HCT116 (cell line): ENCODE results near the gene ATP6V1E1. TPM values are rescaled to one million over a fixed set of nuclear protein-coding genes. Genes with fewer than 3 reads are reported as not detected.

Experiments
- ATAC-seq: fragments of 200-7000 bp; cut with Tn5 transposase; 2 replicates; pipeline ENCODE4 v1.9.1; 2020; ENCODE audit warnings: mild to moderate bottlenecking, moderate library complexity
- BruUV-seq: library from RNA; stranded (reverse); fragments of 400-500 nt; replicated peaks from 2 replicates; lab custom pipeline; 2021; lab: Mats Ljungman, UMichigan
- CTCF ChIA-PET: fragments of 300-600 bp; sonication (Branson Sonifier 250); formaldehyde crosslinking; loops from one replicate; lab custom pipeline; 2021; ENCODE audit warnings: antibody characterized with exemption; lab: Charles Lee
- POLR2A ChIA-PET: fragments of 300-600, 350-600 bp; sonication (Branson Sonifier 250); formaldehyde crosslinking; loops from one replicate; lab custom pipeline; 2021; ENCODE audit warnings: antibody characterized with exemption; lab: Charles Lee
- RAD21 ChIA-PET, 2 experiments: fragments of 300-600 bp; sonication (Branson Sonifier 250); formaldehyde crosslinking; loops; one replicate each; lab custom pipeline; 2023; ENCODE audit warnings: low total read pairs in 2 of 2; ENCODE audit not compliant: uncharacterized antibody in 2 of 2, unreplicated experiment in 2 of 2, low non-redundant PET in 1 of 2; lab: Charles Lee
- DNase-seq: peaks from one replicate; pipeline ENCODE4 v3.0.0-alpha.2; 2010; ENCODE audit warnings: low read depth, low spot score
- H2AFZ ChIP-seq: fragments of 200-600 bp; shearing (Covaris generic), sonication (generic); 2 replicates; pipeline ENCODE4 v1.6.1; 2017; ENCODE audit warnings: low read depth, mixed run types, mixed read lengths, antibody characterized with exemption, low read length; ENCODE audit not compliant: poor library complexity, severe bottlenecking
- H3K27ac ChIP-seq: 2 replicates; pipeline ENCODE4 v1.5.1; 2012; ENCODE audit warnings: low read depth, low read length
- H3K27me3 ChIP-seq: fragments of 200-600 bp; sonication (generic); 2 replicates; pipeline ENCODE4 v1.6.1; 2016; ENCODE audit warnings: mixed run types, low read length, mixed read lengths; ENCODE audit not compliant: insufficient read depth
- H3K36me3 ChIP-seq, 2 experiments: fragments of 200-500 bp in 1 of 2; fragments of 200-600 bp in 1 of 2; sonication (Bioruptor generic) in 1 of 2; sonication (generic) in 1 of 2; 2 replicates each; pipeline versions ENCODE4 v1.5.1 to v1.6.1; 2014 to 2016; ENCODE audit warnings: low read length in 2 of 2, inconsistent platforms in 1 of 2, mixed read lengths in 1 of 2, mixed run types in 1 of 2; ENCODE audit not compliant: insufficient read depth in 2 of 2, control insufficient read depth in 1 of 2
- H3K4me1 ChIP-seq, 2 experiments: fragments of 200-600 bp in 1 of 2; sonication (generic) in 1 of 2; 2 replicates each; pipeline versions ENCODE4 v1.5.1 to v1.6.1; 2012 to 2017; ENCODE audit warnings: low read length in 2 of 2, inconsistent platforms in 1 of 2, mild to moderate bottlenecking in 1 of 2, mixed read lengths in 1 of 2, mixed run types in 1 of 2, moderate library complexity in 1 of 2; ENCODE audit not compliant: insufficient read depth in 2 of 2, control insufficient read depth in 1 of 2
- H3K4me2 ChIP-seq: fragments of 200-600 bp; sonication (generic); 2 replicates; pipeline ENCODE4 v1.6.1; 2017; ENCODE audit warnings: mixed run types, low read length, mixed read lengths
- H3K4me3 ChIP-seq, 2 experiments: fragments of 200-600 bp in 1 of 2; sonication (generic) in 1 of 2; replicated peaks in 1 of 2; 2 replicates each; pipeline ENCODE4 v1.5.1; 2011 to 2016; ENCODE audit warnings: low read length in 2 of 2, control low read depth in 1 of 2, low read depth in 1 of 2, mild to moderate bottlenecking in 1 of 2, mixed read lengths in 1 of 2, mixed run types in 1 of 2
- H3K79me2 ChIP-seq: fragments of 200-600 bp; sonication (generic); 2 replicates; pipeline ENCODE4 v1.6.1; 2017; ENCODE audit warnings: mild to moderate bottlenecking, mixed run types, low read length, moderate library complexity, mixed read lengths; ENCODE audit not compliant: insufficient read depth
- H3K9ac ChIP-seq: fragments of 200-600 bp; sonication (generic); 2 replicates; pipeline ENCODE4 v1.6.1; 2016; ENCODE audit warnings: low read length, mixed read lengths
- H3K9me2 ChIP-seq: fragments of 200-600 bp; sonication (generic), shearing (Covaris generic); 2 replicates; pipeline ENCODE4 v1.6.1; 2017; ENCODE audit warnings: mixed run types, mild to moderate bottlenecking, moderate library complexity; ENCODE audit not compliant: insufficient read depth
- H3K9me3 ChIP-seq, 2 experiments: fragments of 200-500 bp in 1 of 2; fragments of 200-600 bp in 1 of 2; sonication (Bioruptor generic) in 1 of 2; sonication (generic) in 1 of 2; 2 replicates each; pipeline ENCODE4 v1.6.1; 2014 to 2017; ENCODE audit warnings: low read length in 2 of 2, mixed read lengths in 2 of 2, inconsistent platforms in 1 of 2, low read depth in 1 of 2, mild to moderate bottlenecking in 1 of 2, mixed run types in 1 of 2, moderate library complexity in 1 of 2; ENCODE audit not compliant: control insufficient read depth in 1 of 2, insufficient read depth in 1 of 2
- H4K20me1 ChIP-seq: fragments of 200-600 bp; sonication (generic), shearing (Covaris generic); 2 replicates; pipeline ENCODE4 v1.6.1; 2017; ENCODE audit warnings: mixed run types, mild to moderate bottlenecking, moderate library complexity; ENCODE audit not compliant: insufficient read depth
- EZH2phosphoT487 ChIP-seq: fragments of 200-600 bp; IDR thresholded peaks from 2 replicates; pipeline ENCODE4 v1.6.1; 2018; ENCODE audit warnings: antibody characterized with exemption, borderline replicate concordance
- FOSL1 ChIP-seq: IDR thresholded peaks from 2 replicates; pipeline ENCODE4 v1.6.1; 2012; ENCODE audit warnings: low read depth
- RAD21 ChIP-seq: IDR thresholded peaks from 2 replicates; pipeline ENCODE4 v1.6.1; 2012; ENCODE audit warnings: low read depth, mild to moderate bottlenecking
- SRF ChIP-seq: IDR thresholded peaks from 2 replicates; pipeline ENCODE4 v1.6.1; 2012; ENCODE audit warnings: low read depth
- TCF7L2 ChIP-seq: IDR thresholded peaks from 2 replicates; pipeline ENCODE4 v1.7.0; 2011; ENCODE audit warnings: borderline replicate concordance, inconsistent platforms; ENCODE audit not compliant: insufficient read depth, insufficient read length; ENCODE audit errors: extremely low read depth
- ZNF274 ChIP-seq: fragments of 200-500 bp; sonication (Bioruptor generic); IDR thresholded peaks from 2 replicates; pipeline ENCODE4 v1.6.1; 2014; ENCODE audit warnings: mild to moderate bottlenecking, low read depth, low read length, inconsistent platforms
- intact Hi-C: fragments of 100-400 bp; cut with micrococcal nuclease; formaldehyde crosslinking; loops from 2 replicates; pipeline ENCODE4 v1.10.0; 2022
- total RNA-seq: library from RNA; stranded (reverse); gene quantifications from one replicate; pipeline ENCODE4 v1.2.1, GENCODE V29; 2021; ENCODE audit not compliant: unreplicated experiment
- TF ChIP-seq, protein P1 (sequence below), 3 experiments: fragments of 200-600 bp in 1 of 3; sonication (generic) in 1 of 3; IDR thresholded peaks in 2 of 3; conservative IDR thresholded peaks in 1 of 3; 2 replicates each; pipeline ENCODE4 v1.5.1; 2012 to 2017; ENCODE audit warnings: low read depth in 2 of 3, low read length in 2 of 3, antibody characterized with exemption in 1 of 3, borderline replicate concordance in 1 of 3, control low read depth in 1 of 3, mild to moderate bottlenecking in 1 of 3, mixed read lengths in 1 of 3, mixed run types in 1 of 3, moderate library complexity in 1 of 3; ENCODE audit not compliant: insufficient read depth in 1 of 3
- TF ChIP-seq, protein P2 (sequence below): IDR thresholded peaks from 2 replicates; pipeline ENCODE4 v1.6.1; 2011; ENCODE audit warnings: mild to moderate bottlenecking, low read length, moderate library complexity; ENCODE audit not compliant: insufficient replicate concordance; ENCODE audit errors: extremely low read depth

The ATP6V1E1 gene
- total RNA-seq, 1 experiment from 2014 or later = 107 TPM

DNA sequence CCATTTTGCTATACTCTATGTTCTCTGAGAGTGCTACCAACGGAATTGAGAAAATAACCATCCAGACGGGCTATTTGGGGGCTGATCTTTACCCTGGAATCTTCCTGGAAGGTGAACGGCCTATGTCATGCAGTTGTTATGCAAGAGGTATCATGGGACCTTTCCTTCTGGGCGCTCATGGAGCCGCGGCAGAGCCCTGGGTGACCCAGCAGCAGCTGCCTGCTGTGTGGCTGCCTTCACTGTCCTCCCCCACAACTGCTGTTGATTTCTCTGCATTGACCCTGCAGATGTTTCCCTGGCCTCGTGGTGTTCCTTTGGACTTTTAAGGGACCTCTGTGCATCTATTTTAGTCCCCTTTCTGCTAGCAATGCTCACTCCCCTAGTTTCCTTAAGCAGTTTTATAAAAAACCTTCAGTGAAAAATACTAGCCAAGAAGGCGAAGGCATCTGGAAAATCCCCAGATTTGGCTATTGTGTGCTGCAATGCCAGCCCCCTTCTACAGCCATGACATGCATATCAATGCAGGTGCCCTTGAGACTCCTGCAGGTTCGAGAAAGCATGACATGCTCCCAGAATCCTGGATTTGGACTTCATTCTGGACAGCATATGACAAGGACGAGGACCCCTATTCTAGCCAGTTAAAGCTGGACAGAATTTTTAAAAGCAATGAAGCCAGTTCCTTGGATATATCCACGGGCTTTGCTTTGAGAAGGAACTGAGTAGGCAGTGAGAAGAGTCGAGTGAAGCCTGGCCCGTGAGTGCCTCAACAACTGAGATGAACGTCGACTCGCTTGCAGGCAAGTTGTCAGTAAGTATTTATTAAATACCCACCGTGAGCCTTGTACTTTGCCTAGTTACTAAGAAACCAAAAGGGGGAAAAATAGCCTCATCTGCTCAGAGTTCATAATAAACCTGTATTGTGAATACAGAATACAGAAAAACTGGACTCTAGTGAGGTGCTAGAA is 65.4 kb downstream of the ATP6V1E1 start, which contains the start of gene SLC25A18:
TSS of gene SLC25A18 (plus strand) at position 593 of the 965 bp plus-strand sequence. CDS start 16,447 bp downstream, outside the sequence.
- Histone ChIP-seq H3K4me2 (no peak within 1 kb of the TSS), H2AFZ (no peak within 1 kb of the TSS), H3K36me3 (no peaks in the 10 kb centered on the region), H3K9me2 (no peaks in the 10 kb centered on the region), H3K4me3 (no peak within 1 kb of the TSS), H3K9me3 (no peaks in the 10 kb centered on the region), H4K20me1 (no peaks in the 10 kb centered on the region), H3K4me1 (no peaks in the 10 kb centered on the region), H3K9ac (no peak within 1 kb of the TSS), H3K79me2 (no peaks in the 10 kb centered on the region), H3K27me3 (no peaks in the 10 kb centered on the region), H3K27ac (no peak within 1 kb of the TSS)
- ChIA-PET POLR2A (no interaction called here), CTCF (no interaction called here), RAD21 (no interaction called here)
- intact Hi-C loops = no loop called here
- TF ChIP-seq, protein P1, sequence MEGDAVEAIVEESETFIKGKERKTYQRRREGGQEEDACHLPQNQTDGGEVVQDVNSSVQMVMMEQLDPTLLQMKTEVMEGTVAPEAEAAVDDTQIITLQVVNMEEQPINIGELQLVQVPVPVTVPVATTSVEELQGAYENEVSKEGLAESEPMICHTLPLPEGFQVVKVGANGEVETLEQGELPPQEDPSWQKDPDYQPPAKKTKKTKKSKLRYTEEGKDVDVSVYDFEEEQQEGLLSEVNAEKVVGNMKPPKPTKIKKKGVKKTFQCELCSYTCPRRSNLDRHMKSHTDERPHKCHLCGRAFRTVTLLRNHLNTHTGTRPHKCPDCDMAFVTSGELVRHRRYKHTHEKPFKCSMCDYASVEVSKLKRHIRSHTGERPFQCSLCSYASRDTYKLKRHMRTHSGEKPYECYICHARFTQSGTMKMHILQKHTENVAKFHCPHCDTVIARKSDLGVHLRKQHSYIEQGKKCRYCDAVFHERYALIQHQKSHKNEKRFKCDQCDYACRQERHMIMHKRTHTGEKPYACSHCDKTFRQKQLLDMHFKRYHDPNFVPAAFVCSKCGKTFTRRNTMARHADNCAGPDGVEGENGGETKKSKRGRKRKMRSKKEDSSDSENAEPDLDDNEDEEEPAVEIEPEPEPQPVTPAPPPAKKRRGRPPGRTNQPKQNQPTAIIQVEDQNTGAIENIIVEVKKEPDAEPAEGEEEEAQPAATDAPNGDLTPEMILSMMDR (IDR thresholded peaks at IDR 0.05 in 2 of 3, conservative IDR thresholded peaks at IDR 0.05 in 1 of 3; ENCODE audit: borderline replicate concordance in 1 of 3, insufficient read depth in 1 of 3, low read depth in 2 of 3, low read length in 2 of 3) = peak in 1 of 3 experiments; percentile 28; a peak in 1 of 6 replicates
- no peak for TF ChIP-seq FOSL1
- DNase-seq = no peak
- no peak for ATAC-seq
- BruUV-seq = no TSS peak

DNA sequence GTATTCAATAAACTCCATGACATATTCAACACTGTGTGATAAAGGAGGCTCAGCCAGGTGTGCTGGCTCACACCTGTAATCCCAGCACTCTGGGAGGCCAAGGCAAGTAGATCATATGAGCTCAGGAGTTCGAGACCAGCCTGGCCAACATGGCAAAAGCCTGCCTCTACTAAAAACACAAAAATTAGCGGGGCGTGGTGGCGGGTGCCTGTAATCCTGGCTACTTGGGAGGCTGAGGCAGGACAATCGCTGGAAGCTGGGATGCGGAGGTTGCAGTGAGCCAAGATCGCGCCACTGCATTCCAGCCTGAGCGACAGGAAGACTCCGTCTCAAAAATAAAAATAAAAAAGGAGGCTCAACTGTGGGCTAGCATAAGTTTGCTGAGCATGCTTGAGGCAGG is 69.4 kb downstream of the ATP6V1E1 start:
- Histone ChIP-seq H4K20me1 (no peaks in the 10 kb centered on the region), H3K4me1 (no peaks in the 10 kb centered on the region), H2AFZ (no peak overlapping the region), H3K9me3 (no peaks in the 10 kb centered on the region), H3K27me3 (no peaks in the 10 kb centered on the region), H3K9me2 (no peaks in the 10 kb centered on the region), H3K4me2 (no peak overlapping the region), H3K79me2 (no peaks in the 10 kb centered on the region), H3K36me3 (no peaks in the 10 kb centered on the region), H3K9ac (no peak overlapping the region), H3K4me3 (no peak overlapping the region), H3K27ac (no peak overlapping the region)
- intact Hi-C loops = loop anchor here (2.0 kb wide), 1 partner anchor 518 kb away; the partner anchor contains the start of gene PEX26
- no peak for ATAC-seq
- RAD21 ChIA-PET = interaction anchor here (1.1 to 1.4 kb wide), 3 partner anchors 226 to 517 kb away, joined by 5 to 10 read pairs (median 8); no protein-coding TSS in a partner anchor
- CTCF ChIA-PET = interaction anchor here (0.6 to 4.8 kb wide), 13 partner anchors 8 to 518 kb away, joined by 3 to 96 read pairs (median 4); partner anchors contain the start of gene PEX26
- DNase-seq = no peak
- no TSS peak for BruUV-seq
- POLR2A ChIA-PET = interaction anchor here (1.2 kb wide), 1 partner anchor 226 kb away, joined by 4 read pairs; no protein-coding TSS in a partner anchor
- TF ChIP-seq, protein P1 (IDR thresholded peaks at IDR 0.05 in 2 of 3, conservative IDR thresholded peaks at IDR 0.05 in 1 of 3; ENCODE audit: borderline replicate concordance in 1 of 3, insufficient read depth in 1 of 3, low read depth in 2 of 3, low read length in 2 of 3) = no peak
- TF ChIP-seq, protein P2, sequence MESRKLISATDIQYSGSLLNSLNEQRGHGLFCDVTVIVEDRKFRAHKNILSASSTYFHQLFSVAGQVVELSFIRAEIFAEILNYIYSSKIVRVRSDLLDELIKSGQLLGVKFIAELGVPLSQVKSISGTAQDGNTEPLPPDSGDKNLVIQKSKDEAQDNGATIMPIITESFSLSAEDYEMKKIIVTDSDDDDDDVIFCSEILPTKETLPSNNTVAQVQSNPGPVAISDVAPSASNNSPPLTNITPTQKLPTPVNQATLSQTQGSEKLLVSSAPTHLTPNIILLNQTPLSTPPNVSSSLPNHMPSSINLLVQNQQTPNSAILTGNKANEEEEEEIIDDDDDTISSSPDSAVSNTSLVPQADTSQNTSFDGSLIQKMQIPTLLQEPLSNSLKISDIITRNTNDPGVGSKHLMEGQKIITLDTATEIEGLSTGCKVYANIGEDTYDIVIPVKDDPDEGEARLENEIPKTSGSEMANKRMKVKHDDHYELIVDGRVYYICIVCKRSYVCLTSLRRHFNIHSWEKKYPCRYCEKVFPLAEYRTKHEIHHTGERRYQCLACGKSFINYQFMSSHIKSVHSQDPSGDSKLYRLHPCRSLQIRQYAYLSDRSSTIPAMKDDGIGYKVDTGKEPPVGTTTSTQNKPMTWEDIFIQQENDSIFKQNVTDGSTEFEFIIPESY = no peak
- TF ChIP-seq FOSL1 (no peak), RAD21 (no peak), EZH2phosphoT487 (no peak), ZNF274 (no peak), SRF (no peak), TCF7L2 (no peak)
